Stimulated activated naive CD8-positive, alpha-beta T cell treated with anti-CD3 and anti-CD28 coated beads, Interleukin-15, Interleukin-2, amounts not matched to agents 100 ng/mL and 50 ng/mL, for 24 hours (primary cell): ENCODE results near the gene CDC42EP1.
"Not testable (repeated sequence)": the region's sequence is repeated elsewhere in the genome, so short reads cannot be mapped to it uniquely, and the experiment has no call there.

Experiments used
- H3K27ac Mint-ChIP-seq: one replicate; pipeline ENCODE4 v1.8.0; 2021; ENCODE audit warnings: mild to moderate bottlenecking, mixed read lengths
- H3K27me3 Mint-ChIP-seq: one replicate; pipeline ENCODE4 v1.8.0; 2021; ENCODE audit warnings: mixed read lengths
- H3K36me3 Mint-ChIP-seq: one replicate; pipeline ENCODE4 v1.8.0; 2021; ENCODE audit warnings: low read depth, mixed read lengths
- H3K4me1 Mint-ChIP-seq: one replicate; pipeline ENCODE4 v1.8.0; 2021; ENCODE audit warnings: low read depth, mixed read lengths
- H3K4me3 Mint-ChIP-seq: one replicate; pipeline ENCODE4 v1.8.0; 2021; ENCODE audit warnings: mild to moderate bottlenecking, mixed read lengths
- H3K9me3 Mint-ChIP-seq: one replicate; pipeline ENCODE4 v1.8.0; 2021; ENCODE audit warnings: mixed read lengths

CDC42EP1 gene

DNA sequence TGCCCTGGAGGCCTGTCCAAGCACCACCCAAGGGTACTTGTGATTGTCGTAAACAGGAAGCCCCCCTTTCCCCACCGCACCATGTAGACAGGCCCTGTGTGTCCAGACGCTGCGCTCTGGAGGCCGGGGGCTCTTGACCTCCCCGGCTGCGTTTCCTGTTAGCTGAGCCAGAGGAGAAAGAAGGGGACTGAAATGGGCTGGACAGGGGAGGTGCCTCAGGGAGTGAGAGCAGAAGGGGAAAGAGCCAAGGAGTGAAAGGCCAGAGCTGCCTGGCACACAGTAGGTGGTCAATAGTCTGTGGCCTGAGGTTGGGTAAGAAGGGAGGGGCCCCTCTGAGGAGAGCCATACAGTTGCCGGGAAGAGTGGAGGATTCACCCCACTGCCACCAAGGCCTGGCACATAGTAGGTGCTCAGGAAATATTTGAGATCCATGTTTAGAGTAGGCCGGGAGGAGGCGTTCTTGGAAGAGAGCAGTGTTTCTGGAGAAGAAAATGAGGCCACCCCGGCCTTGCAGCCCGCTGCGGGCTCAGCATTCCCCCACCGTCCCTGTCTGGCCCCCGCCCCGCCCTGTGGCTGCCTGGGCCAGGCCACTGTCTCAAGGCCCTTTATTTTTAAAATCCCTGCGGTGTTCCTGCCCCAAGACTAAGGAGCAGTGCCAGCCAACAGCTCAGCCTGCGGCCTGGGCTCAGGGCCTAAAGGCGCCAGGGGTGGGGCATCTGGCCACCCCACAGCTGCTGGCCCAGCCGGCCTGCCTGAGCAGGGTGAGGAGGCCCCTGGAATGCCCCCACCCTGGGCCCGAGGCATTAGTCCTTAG, 13.6 kb upstream of the CDC42EP1 start:
- peaks cover 18% of the 10 kb centered on the region for H3K4me1 Mint-ChIP-seq
- H3K27me3 Mint-ChIP-seq = peaks cover 5% of the 10 kb centered on the region
- no peaks in the 10 kb centered on the region for H3K36me3 Mint-ChIP-seq
- H3K27ac Mint-ChIP-seq = no peak overlapping the region
- no peaks in the 10 kb centered on the region for H3K9me3 Mint-ChIP-seq
- no peak overlapping the region for H3K4me3 Mint-ChIP-seq

DNA sequence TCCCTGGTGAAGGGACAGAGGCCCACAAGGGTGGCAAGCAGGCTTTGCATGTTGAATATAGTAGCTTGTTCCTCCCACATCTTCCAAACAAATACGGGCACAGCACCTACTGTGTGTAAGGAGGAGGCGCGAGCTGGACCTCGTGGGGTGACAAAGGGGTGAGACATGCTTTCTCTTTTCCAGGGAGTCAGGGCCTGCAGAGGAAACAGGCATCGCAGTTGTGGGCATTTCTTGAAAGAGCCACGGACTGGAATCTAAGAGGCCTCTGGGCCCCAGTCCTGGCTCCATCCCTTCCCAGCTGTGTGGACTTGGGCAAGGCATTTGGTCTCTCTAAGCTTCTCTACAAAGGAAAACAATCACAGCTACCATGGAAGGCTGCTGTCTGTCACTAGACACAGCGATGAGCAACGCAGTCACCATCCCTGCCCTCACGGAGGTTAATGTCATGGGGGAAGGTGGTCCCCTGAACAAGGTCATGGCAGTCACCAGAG, 13.0 kb upstream of the CDC42EP1 start:
- Mint-ChIP-seq H3K4me1 (peaks cover 12% of the 10 kb centered on the region), H3K27me3 (peaks cover 5% of the 10 kb centered on the region), H3K4me3 (no peak overlapping the region), H3K27ac (no peak overlapping the region), H3K36me3 (no peaks in the 10 kb centered on the region), H3K9me3 (no peaks in the 10 kb centered on the region)

DNA sequence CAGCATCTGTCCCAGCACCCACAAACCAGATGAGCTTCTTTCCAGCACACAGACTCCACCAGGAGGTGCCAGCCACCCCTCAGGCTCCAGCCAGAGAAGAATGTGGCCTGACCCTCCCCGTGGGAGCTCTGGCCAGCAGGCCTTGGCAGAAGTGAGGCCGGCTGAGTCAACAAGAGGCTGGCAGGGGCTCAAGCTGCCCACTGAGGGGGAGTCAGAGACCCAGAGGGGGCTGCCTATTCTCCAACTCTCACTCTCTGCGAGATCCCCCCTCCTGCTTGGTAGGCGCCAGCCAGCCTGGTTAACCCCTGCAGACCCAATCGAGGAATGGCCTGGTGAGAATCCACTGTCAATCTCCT, 10.6 kb upstream of the CDC42EP1 start:
- H3K27ac Mint-ChIP-seq = no peak overlapping the region
- no peak overlapping the region for H3K4me3 Mint-ChIP-seq
- H3K27me3 Mint-ChIP-seq = peaks cover 9% of the 10 kb centered on the region
- no peaks in the 10 kb centered on the region for H3K9me3 Mint-ChIP-seq
- H3K36me3 Mint-ChIP-seq = no peaks in the 10 kb centered on the region
- H3K4me1 Mint-ChIP-seq = peaks cover 7% of the 10 kb centered on the region

- not testable (repeated sequence) for H3K27ac Mint-ChIP-seq, H3K4me3 Mint-ChIP-seq
- peaks cover 17% of the 10 kb centered on the region for H3K27me3 Mint-ChIP-seq
Measured at GRCh38 chr22:37550921-37551320, 9.4 kb upstream of the CDC42EP1 start.

DNA sequence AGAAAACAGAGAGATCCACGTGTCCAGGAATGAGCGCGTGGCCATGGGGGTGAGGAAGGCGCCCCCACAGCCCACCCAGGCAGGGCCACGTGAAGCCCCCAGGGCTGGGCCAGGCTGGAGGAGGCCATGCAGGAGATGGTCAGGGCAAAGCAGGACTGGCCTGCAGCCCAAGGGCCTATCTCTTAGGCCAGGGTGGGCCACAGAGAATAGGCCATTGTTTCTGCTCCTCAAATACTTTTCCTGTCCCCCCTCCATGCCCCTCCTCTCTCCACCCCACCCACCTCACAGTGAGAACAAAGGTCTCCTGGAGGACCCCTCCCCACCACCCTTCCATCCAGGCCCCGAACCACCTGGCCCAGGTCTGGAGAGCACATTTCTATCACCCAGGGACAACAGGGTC, 8.3 kb upstream of the CDC42EP1 start:
- peaks cover 26% of the 10 kb centered on the region for H3K27me3 Mint-ChIP-seq
- no peaks in the 10 kb centered on the region for H3K4me1 Mint-ChIP-seq
- no peaks in the 10 kb centered on the region for H3K36me3 Mint-ChIP-seq
- H3K27ac Mint-ChIP-seq = no peak overlapping the region
- H3K4me3 Mint-ChIP-seq = no peak overlapping the region
- H3K9me3 Mint-ChIP-seq = no peaks in the 10 kb centered on the region

More at GRCh38 chr22:37550921-37551320, 9.4 kb upstream of the CDC42EP1 start:
- H3K4me1 Mint-ChIP-seq, H3K9me3 Mint-ChIP-seq, H3K36me3 Mint-ChIP-seq: not testable (repeated sequence)

GRCh38 chr22:37552524-37553163, 7.6 kb upstream of the CDC42EP1 start:
- no peak overlapping the region for H3K4me3 Mint-ChIP-seq
- no peaks in the 10 kb centered on the region for H3K9me3 Mint-ChIP-seq
- H3K36me3 Mint-ChIP-seq = no peaks in the 10 kb centered on the region
- H3K4me1 Mint-ChIP-seq = no peaks in the 10 kb centered on the region
- H3K27ac Mint-ChIP-seq = no peak overlapping the region
- H3K27me3 Mint-ChIP-seq = peaks cover 33% of the 10 kb centered on the region

DNA sequence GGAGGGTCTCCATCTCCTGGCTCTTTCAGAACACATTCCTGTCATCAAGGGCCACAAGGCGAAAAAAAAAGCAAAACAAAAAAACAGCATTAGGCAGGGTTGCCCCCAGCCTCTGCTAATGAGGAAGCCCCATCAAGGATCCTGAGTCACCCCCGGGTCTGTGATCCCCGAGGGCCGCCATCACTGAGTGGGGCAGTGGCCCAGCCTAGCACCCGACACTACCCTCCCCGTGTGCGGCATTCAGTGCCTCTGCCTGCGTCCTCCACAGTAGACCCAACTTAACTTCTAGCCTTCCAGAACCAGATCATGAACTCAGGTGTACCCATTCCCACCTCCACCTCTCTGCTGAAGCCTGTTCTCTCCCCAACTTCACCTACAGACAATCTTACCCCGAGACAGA, 6.6 kb upstream of the CDC42EP1 start:
- no peaks in the 10 kb centered on the region for H3K9me3 Mint-ChIP-seq
- no peaks in the 10 kb centered on the region for H3K36me3 Mint-ChIP-seq
- H3K4me3 Mint-ChIP-seq = no peak overlapping the region
- H3K4me1 Mint-ChIP-seq = no peaks in the 10 kb centered on the region
- no peak overlapping the region for H3K27ac Mint-ChIP-seq
- H3K27me3 Mint-ChIP-seq = peaks cover 37% of the 10 kb centered on the region

DNA sequence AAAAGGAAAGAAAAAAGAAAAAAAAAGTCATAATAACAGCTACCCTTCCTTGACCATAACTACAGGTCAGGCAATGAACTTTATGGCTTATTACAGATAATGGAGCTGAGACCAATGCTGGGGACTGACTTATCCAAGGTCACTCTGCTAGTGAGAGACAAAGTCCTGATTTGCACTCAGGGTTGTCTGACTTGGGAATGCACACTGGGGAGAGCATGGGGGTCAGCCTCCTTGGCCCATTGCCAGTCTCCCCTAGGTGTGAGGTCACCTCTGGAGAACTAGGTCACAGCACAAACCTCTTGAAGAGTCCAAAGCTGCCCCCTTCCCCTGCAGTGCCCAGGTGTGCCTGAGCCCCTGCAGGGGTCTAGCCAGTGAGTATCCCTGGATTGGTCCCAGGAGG, 5.3 kb upstream of the CDC42EP1 start:
- H3K4me3 Mint-ChIP-seq = no peak overlapping the region
- no peaks in the 10 kb centered on the region for H3K4me1 Mint-ChIP-seq
- H3K27me3 Mint-ChIP-seq = peaks cover 48% of the 10 kb centered on the region
- H3K27ac Mint-ChIP-seq = no peak overlapping the region
- no peaks in the 10 kb centered on the region for H3K36me3 Mint-ChIP-seq
- H3K9me3 Mint-ChIP-seq = no peaks in the 10 kb centered on the region

DNA sequence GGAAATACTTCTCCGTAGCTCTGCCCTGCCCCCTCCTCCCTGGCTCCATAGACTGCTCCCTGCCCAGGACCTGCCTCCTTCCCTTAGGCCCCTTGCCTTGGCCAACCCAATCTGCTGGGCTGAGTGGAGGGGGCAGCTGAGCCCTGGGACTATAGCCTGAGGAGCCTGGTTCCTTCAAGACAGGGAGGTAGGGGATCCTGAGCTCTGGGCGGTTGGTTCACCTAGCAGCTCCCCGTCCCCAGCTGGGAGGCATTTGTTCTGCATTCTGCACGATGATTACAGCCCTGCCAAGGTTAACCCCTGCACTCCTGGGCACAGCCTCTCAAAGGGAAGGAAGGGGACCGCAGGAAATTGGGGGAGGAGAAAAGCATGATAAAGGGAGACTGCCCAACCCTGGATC, 3.6 kb upstream of the CDC42EP1 start:
- peaks cover 55% of the 10 kb centered on the region for H3K27me3 Mint-ChIP-seq

GRCh38 chr22:37557321-37558001, 2.8 kb upstream of the CDC42EP1 start:
- Mint-ChIP-seq H3K4me3 (no peak overlapping the region), H3K27ac (no peak overlapping the region), H3K27me3 (peaks cover 62% of the 10 kb centered on the region), H3K9me3 (no peaks in the 10 kb centered on the region), H3K36me3 (no peaks in the 10 kb centered on the region), H3K4me1 (peaks cover 14% of the 10 kb centered on the region)

More for the DNA sequence above, 3.6 kb upstream of the CDC42EP1 start:
- no peak overlapping the region for H3K27ac Mint-ChIP-seq
- H3K9me3 Mint-ChIP-seq = no peaks in the 10 kb centered on the region
- no peak overlapping the region for H3K4me3 Mint-ChIP-seq
- no peaks in the 10 kb centered on the region for H3K36me3 Mint-ChIP-seq
- H3K4me1 Mint-ChIP-seq = peaks cover 7% of the 10 kb centered on the region

DNA sequence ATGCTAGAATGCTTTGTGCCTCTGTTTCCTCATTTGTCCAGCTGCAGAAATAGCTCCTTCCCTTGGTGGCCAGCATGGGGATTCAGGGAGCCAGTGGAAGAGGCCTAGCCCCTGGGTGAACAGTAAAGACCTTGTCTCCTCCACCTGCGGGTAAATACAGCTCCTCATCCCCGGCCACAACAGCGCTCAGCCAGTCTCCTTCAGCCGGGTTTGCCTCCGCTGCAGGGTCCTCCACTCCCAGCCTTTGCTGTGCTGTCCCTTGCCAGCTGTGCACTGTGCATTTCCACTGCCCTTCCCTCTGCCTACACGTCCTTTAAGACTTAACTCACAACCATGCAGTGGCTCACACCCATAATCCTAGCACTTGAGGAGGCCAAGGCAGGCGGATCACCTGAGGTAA, 1.5 kb upstream of the CDC42EP1 start:
- H3K4me3 Mint-ChIP-seq = no peak overlapping the region

DNA sequence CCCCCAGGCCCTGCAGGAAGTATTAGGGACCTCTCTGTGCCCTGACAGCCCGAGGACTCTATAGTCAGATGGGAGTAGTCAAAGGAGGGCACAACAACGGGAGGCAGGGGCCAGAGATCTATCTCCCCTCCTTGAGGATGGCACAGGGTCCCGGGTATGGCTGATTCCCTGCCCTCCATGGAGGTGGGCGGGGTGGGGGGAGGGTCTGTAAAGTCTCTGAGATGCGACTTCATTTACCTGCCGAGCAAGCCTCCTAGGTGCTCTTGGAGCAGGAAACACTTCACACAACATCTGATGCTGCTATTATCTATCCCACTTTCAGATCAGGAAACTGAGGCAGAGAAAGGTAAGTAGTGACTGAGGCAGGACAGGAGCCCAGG, 769 bp upstream of the CDC42EP1 start:
- H3K36me3 Mint-ChIP-seq = no peaks in the 10 kb centered on the region
- H3K4me3 Mint-ChIP-seq = no peak overlapping the region
- H3K4me1 Mint-ChIP-seq = peaks cover 16% of the 10 kb centered on the region
- H3K27ac Mint-ChIP-seq = no peak overlapping the region
- no peaks in the 10 kb centered on the region for H3K9me3 Mint-ChIP-seq
- peaks cover 68% of the 10 kb centered on the region for H3K27me3 Mint-ChIP-seq

More for the DNA sequence above, 1.5 kb upstream of the CDC42EP1 start:
- H3K27me3 Mint-ChIP-seq = peaks cover 67% of the 10 kb centered on the region
- no peak overlapping the region for H3K27ac Mint-ChIP-seq
- H3K36me3 Mint-ChIP-seq = no peaks in the 10 kb centered on the region
- peaks cover 16% of the 10 kb centered on the region for H3K4me1 Mint-ChIP-seq
- H3K9me3 Mint-ChIP-seq = no peaks in the 10 kb centered on the region

GRCh38 chr22:37560608-37561211, 430 bp downstream of the CDC42EP1 start:
- H3K36me3 Mint-ChIP-seq = no peaks in the 10 kb centered on the region
- H3K9me3 Mint-ChIP-seq = no peaks in the 10 kb centered on the region
- no peak overlapping the region for H3K27ac Mint-ChIP-seq
- H3K4me3 Mint-ChIP-seq = no peak overlapping the region
- H3K4me1 Mint-ChIP-seq = peaks cover 16% of the 10 kb centered on the region
- H3K27me3 Mint-ChIP-seq = peaks cover 61% of the 10 kb centered on the region

DNA sequence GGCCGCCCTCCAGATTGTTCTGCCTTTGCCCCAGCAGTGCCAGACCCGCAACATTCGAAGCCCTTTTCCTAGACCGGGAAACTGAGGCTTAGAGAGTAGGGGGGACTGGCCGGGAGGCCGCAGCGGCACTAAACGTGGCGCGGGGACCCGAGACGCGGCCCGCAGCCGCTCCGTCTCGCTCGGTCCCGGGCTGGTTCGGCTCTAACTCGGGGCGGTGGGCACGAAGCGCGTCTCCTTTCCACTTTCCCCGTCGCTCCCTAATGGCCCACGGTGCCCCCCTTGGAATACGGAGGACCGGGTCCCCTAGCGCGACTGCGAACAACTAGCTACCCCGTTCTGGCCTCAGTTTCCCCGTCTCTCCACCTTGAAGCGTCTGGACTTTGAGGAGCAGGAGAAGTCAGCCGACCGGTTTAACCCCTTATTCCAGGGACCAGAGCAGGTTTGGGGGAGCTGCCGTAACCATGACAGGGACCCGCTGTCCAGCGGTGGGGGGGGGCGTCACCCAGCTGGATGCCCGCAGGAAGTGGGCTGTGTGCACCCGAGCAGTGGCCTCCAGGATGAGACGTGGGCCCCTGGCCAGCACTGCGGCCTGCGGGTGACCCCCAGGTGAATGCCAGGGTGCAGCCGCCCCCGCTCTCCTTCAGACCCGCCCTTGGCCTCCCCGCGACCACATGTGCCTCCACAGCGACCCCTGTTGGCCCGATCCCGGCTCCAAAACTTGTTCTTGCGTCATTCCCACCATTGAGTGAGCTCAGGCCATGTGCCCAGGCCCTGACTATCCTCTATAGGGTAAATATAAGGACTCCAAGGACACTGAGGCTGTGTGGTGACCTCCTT, 1.1 kb downstream of the CDC42EP1 start:
- Mint-ChIP-seq H3K9me3 (no peaks in the 10 kb centered on the region), H3K4me1 (peaks cover 22% of the 10 kb centered on the region), H3K27me3 (peaks cover 57% of the 10 kb centered on the region), H3K36me3 (no peaks in the 10 kb centered on the region), H3K4me3 (peak overlapping the region; percentile 35), H3K27ac (no peak overlapping the region)
